CD4-positive, alpha-beta memory T cell (primary cell): ENCODE data around the gene NR2F6. TPM values are rescaled to one million over a fixed set of nuclear protein-coding genes. Genes with fewer than 3 reads are reported as not detected.

Source experiments
- CTCF ChIA-PET: fragments of 350-600 bp; sonication (Branson Sonifier 250); formaldehyde crosslinking; loops from one replicate; lab custom pipeline; 2021; ENCODE audit warnings: inconsistent platforms; ENCODE audit not compliant: partially characterized antibody; lab: Charles Lee
- POLR2A ChIA-PET: fragments of 350-600 bp; sonication (Branson Sonifier 250); formaldehyde crosslinking; loops from one replicate; lab custom pipeline; 2021; ENCODE audit not compliant: partially characterized antibody; lab: Charles Lee
- DNase-seq, 5 donors: peaks; one replicate each; pipeline versions ENCODE4 v3.0.0 to v3.0.0-alpha.2; 2020 to 2022; ENCODE audit warnings: mixed read lengths in 1 of 5
- H3K27ac ChIP-seq: one replicate; pipeline ENCODE4 v1.7.0; 2013; ENCODE audit warnings: low read depth, low read length
- H3K27me3 ChIP-seq: 2 replicates; pipeline ENCODE4 v1.7.0; 2013; ENCODE audit warnings: mild to moderate bottlenecking, low read length, moderate library complexity; ENCODE audit not compliant: insufficient read depth
- H3K36me3 ChIP-seq: 2 replicates; pipeline ENCODE4 v1.7.0; 2013; ENCODE audit warnings: mild to moderate bottlenecking, low read length, moderate library complexity; ENCODE audit not compliant: insufficient read depth
- H3K4me1 ChIP-seq: 2 replicates; pipeline ENCODE4 v1.7.0; 2013; ENCODE audit warnings: mild to moderate bottlenecking, low read length, moderate library complexity; ENCODE audit not compliant: insufficient read depth
- H3K4me3 ChIP-seq, 2 donors: one replicate each; pipeline ENCODE4 v1.7.0; 2013; ENCODE audit warnings: low read length in 2 of 2, mild to moderate bottlenecking in 1 of 2
- H3K9me3 ChIP-seq, 2 donors: one replicate each; pipeline ENCODE4 v1.7.0; 2013; ENCODE audit warnings: low read length in 2 of 2, control low read depth in 1 of 2; ENCODE audit not compliant: control insufficient read depth in 1 of 2
- H3K27ac Mint-ChIP-seq, 7 donors: one replicate each; pipeline ENCODE4 v1.8.0; 2020 to 2021; ENCODE audit warnings: mixed read lengths in 7 of 7, mild to moderate bottlenecking in 6 of 7, inconsistent platforms in 3 of 7, moderate library complexity in 3 of 7
- H3K27me3 Mint-ChIP-seq, 2 donors: one replicate each; pipeline ENCODE4 v1.8.0; 2020 to 2021; ENCODE audit warnings: mixed read lengths in 2 of 2
- H3K36me3 Mint-ChIP-seq, 2 donors: one replicate each; pipeline ENCODE4 v1.8.0; 2020 to 2021; ENCODE audit warnings: mixed read lengths in 2 of 2, inconsistent platforms in 1 of 2, mild to moderate bottlenecking in 1 of 2
- H3K4me1 Mint-ChIP-seq, 4 donors: one replicate each; pipeline ENCODE4 v1.8.0; 2020 to 2021; ENCODE audit warnings: mixed read lengths in 4 of 4, mild to moderate bottlenecking in 1 of 4
- H3K4me3 Mint-ChIP-seq, 8 donors: one replicate each; pipeline ENCODE4 v1.8.0; 2020 to 2021; ENCODE audit warnings: mixed read lengths in 8 of 8, mild to moderate bottlenecking in 7 of 8, moderate library complexity in 6 of 8, inconsistent platforms in 3 of 8
- H3K9me3 Mint-ChIP-seq, 8 donors: one replicate each; pipeline ENCODE4 v1.8.0; 2020 to 2021; ENCODE audit warnings: mixed read lengths in 8 of 8, mild to moderate bottlenecking in 5 of 8, inconsistent platforms in 3 of 8, moderate library complexity in 1 of 8
- intact Hi-C: fragments of 100-400 bp; cut with micrococcal nuclease; formaldehyde crosslinking; loops from one replicate; pipeline ENCODE4 v1.15.1; 2023
- polyA plus RNA-seq, 2 donors: library from polyadenylated mRNA; unstranded; fragments of 300-500 nt; fragmentation: Illumina TruSeq; gene quantifications; one replicate each; pipeline ENCODE4 v1.2.3, GENCODE V29; 2021
- total RNA-seq, 2 experiments: library from RNA; stranded (reverse); gene quantifications; one replicate each; pipeline ENCODE4 v1.2.3, GENCODE V29; 2021

Gene NR2F6
- total and polyA plus RNA-seq, 4 experiments from 2014 or later: 1.2 to 7.1 (median 4.7) TPM

- no peaks in the 10 kb centered on the region for H3K36me3 Mint-ChIP-seq
These were observed 843 bp downstream of the NR2F6 start for GRCh38 chr19:17244618-17245534.

GRCh38 chr19:17243830-17244617 is 1.7 kb downstream of the NR2F6 start:
- DNase-seq: no peak
- H3K9me3 ChIP-seq: no peaks in the 10 kb centered on the region
- ChIA-PET CTCF (no interaction called here), POLR2A (interaction anchor here (1.4 to 3.3 kb wide), 5 partner anchors 9 to 29 kb away, joined by 4 to 19 read pairs (median 5); partner anchors contain the start of genes BABAM1, OCEL1 and USE1)
- Mint-ChIP-seq H3K27ac (peak overlapping the region in 2 of 7 donors; percentile 29 to 63), H3K4me1 (peaks cover 0 to 4% (median 3%) of the 10 kb centered on the region in 4 donors), H3K27me3 (no peaks in the 10 kb centered on the region), H3K4me3 (peak overlapping the region; percentile 41 to 67 (median 55)), H3K9me3 (peaks cover 0 to 2% (median 0%) of the 10 kb centered on the region in 8 donors), H3K36me3 (no peaks in the 10 kb centered on the region)
- no peaks in the 10 kb centered on the region for H3K36me3 ChIP-seq
- no peak overlapping the region for H3K4me3 ChIP-seq
- intact Hi-C loops: no loop called here
- peaks cover 11% of the 10 kb centered on the region for H3K4me1 ChIP-seq
- no peak overlapping the region for H3K27ac ChIP-seq
- H3K27me3 ChIP-seq: no peaks in the 10 kb centered on the region

More at GRCh38 chr19:17244618-17245534, 843 bp downstream of the NR2F6 start:
- intact Hi-C loops: no loop called here
- H3K4me1 ChIP-seq: peaks cover 11% of the 10 kb centered on the region
- peak overlapping the region; percentile 25 to 67 (median 54) for H3K4me3 Mint-ChIP-seq
- H3K4me3 ChIP-seq: no peak overlapping the region
- CTCF ChIA-PET: no interaction called here
- no peaks in the 10 kb centered on the region for H3K9me3 ChIP-seq
- no peaks in the 10 kb centered on the region for H3K27me3 ChIP-seq
- POLR2A ChIA-PET: interaction anchor here (1.4 to 3.3 kb wide), 4 partner anchors 10 to 29 kb away, joined by 4 to 19 read pairs (median 4); partner anchors contain the start of genes BABAM1, OCEL1 and USE1
- H3K27me3 Mint-ChIP-seq: no peaks in the 10 kb centered on the region
- H3K9me3 Mint-ChIP-seq: peaks cover 0 to 2% (median 0%) of the 10 kb centered on the region in 8 donors
- no peaks in the 10 kb centered on the region for H3K36me3 ChIP-seq
- H3K27ac ChIP-seq: no peak overlapping the region
- no peak overlapping the region for H3K27ac Mint-ChIP-seq
- DNase-seq: peak in 1 of 5 donors; percentile 19
- H3K4me1 Mint-ChIP-seq: peaks cover 0 to 4% (median 3%) of the 10 kb centered on the region in 4 donors

GRCh38 chr19:17243211-17243829 is 2.4 kb downstream of the NR2F6 start:
- CTCF ChIA-PET: no interaction called here
- H3K4me1 Mint-ChIP-seq: peaks cover 0 to 4% (median 3%) of the 10 kb centered on the region in 4 donors
- H3K27me3 ChIP-seq: no peaks in the 10 kb centered on the region
- H3K9me3 ChIP-seq: no peaks in the 10 kb centered on the region
- peaks cover 11% of the 10 kb centered on the region for H3K4me1 ChIP-seq
- peak overlapping the region in 4 of 8 donors; percentile 32 to 58 (median 50) for H3K4me3 Mint-ChIP-seq
- peaks cover 0 to 2% (median 0%) of the 10 kb centered on the region in 8 donors for H3K9me3 Mint-ChIP-seq
- H3K4me3 ChIP-seq: no peak overlapping the region
- no peaks in the 10 kb centered on the region for H3K36me3 ChIP-seq
- POLR2A ChIA-PET: interaction anchor here (0.6 to 1.9 kb wide), 4 partner anchors 9 to 28 kb away, joined by 3 to 9 read pairs (median 4); partner anchors contain the start of genes BABAM1, OCEL1 and USE1
- H3K36me3 Mint-ChIP-seq: no peaks in the 10 kb centered on the region
- peak overlapping the region in 4 of 7 donors; percentile 18 to 63 (median 38) for H3K27ac Mint-ChIP-seq
- no peak for DNase-seq
- H3K27ac ChIP-seq: no peak overlapping the region
- H3K27me3 Mint-ChIP-seq: no peaks in the 10 kb centered on the region
- intact Hi-C loops: no loop called here

- Mint-ChIP-seq H3K27ac (peak overlapping the region in 2 of 7 donors; percentile 63 to 79), H3K4me3 (peak overlapping the region in 3 of 8 donors; percentile 8 to 51 (median 24)), H3K4me1 (peaks cover 0 to 4% (median 3%) of the 10 kb centered on the region in 4 donors), H3K36me3 (no peaks in the 10 kb centered on the region), H3K27me3 (no peaks in the 10 kb centered on the region), H3K9me3 (peaks cover 0 to 2% (median 0%) of the 10 kb centered on the region in 8 donors)
- Histone ChIP-seq H3K36me3 (no peaks in the 10 kb centered on the region), H3K27ac (no peak overlapping the region), H3K4me1 (peaks cover 11% of the 10 kb centered on the region), H3K27me3 (no peaks in the 10 kb centered on the region), H3K9me3 (no peaks in the 10 kb centered on the region), H3K4me3 (no peak overlapping the region)
- CTCF ChIA-PET: interaction anchor here (0.5 to 1.0 kb wide), 2 partner anchors 19 to 174 kb away, joined by 3 to 4 read pairs; no protein-coding TSS in a partner anchor
- POLR2A ChIA-PET: interaction anchor here (0.6 to 1.9 kb wide), 4 partner anchors 8 to 28 kb away, joined by 3 to 9 read pairs (median 4); partner anchors contain the start of genes BABAM1, OCEL1 and USE1
- no peak for DNase-seq
- intact Hi-C loops: no loop called here
These were observed 3.1 kb downstream of the NR2F6 start for GRCh38 chr19:17242431-17243208.

- H3K4me1 ChIP-seq: peaks cover 5% of the 10 kb centered on the region
- POLR2A ChIA-PET: interaction anchor here (0.9 to 1.6 kb wide), 3 partner anchors 15 to 26 kb away, joined by 3 to 8 read pairs (median 6); partner anchors contain the start of genes OCEL1 and USE1
- H3K9me3 ChIP-seq: no peaks in the 10 kb centered on the region
- no peak for DNase-seq
- CTCF ChIA-PET: interaction anchor here (1.2 kb wide), 1 partner anchor 19 kb away, joined by 3 read pairs; no protein-coding TSS in a partner anchor
- peak overlapping the region in 5 of 7 donors; percentile 6 to 78 (median 42) for H3K27ac Mint-ChIP-seq
- H3K36me3 Mint-ChIP-seq: no peaks in the 10 kb centered on the region
- peaks cover 0 to 2% (median 0%) of the 10 kb centered on the region in 8 donors for H3K9me3 Mint-ChIP-seq
- H3K4me3 Mint-ChIP-seq: no peak overlapping the region
- H3K4me3 ChIP-seq: no peak overlapping the region
- H3K4me1 Mint-ChIP-seq: peaks cover 0 to 2% (median 0%) of the 10 kb centered on the region in 4 donors
- no peak overlapping the region for H3K27ac ChIP-seq
- intact Hi-C loops: no loop called here
- H3K36me3 ChIP-seq: no peaks in the 10 kb centered on the region
- H3K27me3 Mint-ChIP-seq: no peaks in the 10 kb centered on the region
- H3K27me3 ChIP-seq: no peaks in the 10 kb centered on the region
These were observed 4.8 kb downstream of the NR2F6 start for GRCh38 chr19:17240826-17241399.
